ENCODE data around the gene CCDC57.

Gene CCDC57

GRCh38 chr17:82065638-82066303, 146.9 kb downstream of the CCDC57 start, which contains the start of gene DUS1L:
DUS1L (minus strand) TSS chr17:82065804; CDS start chr17:82065059, 745 bp downstream.
- TF ChIP-seq CTCF (IDR thresholded peaks at IDR 0.05; ENCODE audit: low read depth, low read length, missing control alignments) = no peak
- Histone ChIP-seq H3K27ac (peak within 1 kb of the TSS; percentile 21), H3K36me3 (replicated peaks) (peaks cover 20% of the 10 kb centered on the region), H3K27me3 (replicated peaks) (no peaks in the 10 kb centered on the region), H3K4me3 (ENCODE audit: low read depth, low read length) (peak within 1 kb of the TSS; percentile 72)
- DNase-seq = no peak
- in situ Hi-C loops (cut with HindIII; ENCODE audit: low pct_ligation_motif_present, low sequenced_read_pairs) = no loop called here

- Histone ChIP-seq H3K4me3 (ENCODE audit: low read depth, low read length) (peak overlapping the region; percentile 72), H3K27me3 (replicated peaks) (no peaks in the 10 kb centered on the region), H3K36me3 (replicated peaks) (peaks cover 26% of the 10 kb centered on the region), H3K27ac (peak overlapping the region; percentile 21)
- TF ChIP-seq CTCF (IDR thresholded peaks at IDR 0.05; ENCODE audit: low read depth, low read length, missing control alignments) = no peak
- DNase-seq = no peak
- in situ Hi-C loops (cut with HindIII; ENCODE audit: low pct_ligation_motif_present, low sequenced_read_pairs) = no loop called here
Observed at GRCh38 chr17:82065193-82065637, 147.4 kb downstream of the CCDC57 start.

- in situ Hi-C loops (cut with HindIII; ENCODE audit: low pct_ligation_motif_present, low sequenced_read_pairs) = no loop called here
- peaks cover 31% of the 10 kb centered on the region for H3K36me3 ChIP-seq (replicated peaks)
- H3K27me3 ChIP-seq (replicated peaks) = no peaks in the 10 kb centered on the region
- peak overlapping the region; percentile 72 for H3K4me3 ChIP-seq (ENCODE audit: low read depth, low read length)
- H3K27ac ChIP-seq = no peak overlapping the region
- TF ChIP-seq CTCF (IDR thresholded peaks at IDR 0.05; ENCODE audit: low read depth, low read length, missing control alignments) = no peak
- DNase-seq = no peak
Observed at GRCh38 chr17:82064433-82065192, 148.0 kb downstream of the CCDC57 start.

- no peak overlapping the region for H3K4me3 ChIP-seq (ENCODE audit: low read depth, low read length)
- no peak for TF ChIP-seq CTCF (IDR thresholded peaks at IDR 0.05; ENCODE audit: low read depth, low read length, missing control alignments)
- DNase-seq = no peak
- H3K36me3 ChIP-seq (replicated peaks) = peaks cover 31% of the 10 kb centered on the region
- H3K27me3 ChIP-seq (replicated peaks) = no peaks in the 10 kb centered on the region
- H3K27ac ChIP-seq = no peak overlapping the region
- in situ Hi-C loops (cut with HindIII; ENCODE audit: low pct_ligation_motif_present, low sequenced_read_pairs) = no loop called here
Observed at GRCh38 chr17:82063424-82064415, 148.9 kb downstream of the CCDC57 start.

GRCh38 chr17:82062984-82063368, 149.7 kb downstream of the CCDC57 start:
- Histone ChIP-seq H3K36me3 (replicated peaks) (peaks cover 35% of the 10 kb centered on the region), H3K4me3 (ENCODE audit: low read depth, low read length) (no peak overlapping the region), H3K27ac (no peak overlapping the region), H3K27me3 (replicated peaks) (no peaks in the 10 kb centered on the region)
- in situ Hi-C loops (cut with HindIII; ENCODE audit: low pct_ligation_motif_present, low sequenced_read_pairs) = no loop called here
- DNase-seq = no peak
- no peak for TF ChIP-seq CTCF (IDR thresholded peaks at IDR 0.05; ENCODE audit: low read depth, low read length, missing control alignments)
